ENCODE data around the gene GANAB.

GRCh38 chr11:62605467-62605866 lies 40.9 kb downstream of the GANAB start:
- TF ChIP-seq, protein P1, sequence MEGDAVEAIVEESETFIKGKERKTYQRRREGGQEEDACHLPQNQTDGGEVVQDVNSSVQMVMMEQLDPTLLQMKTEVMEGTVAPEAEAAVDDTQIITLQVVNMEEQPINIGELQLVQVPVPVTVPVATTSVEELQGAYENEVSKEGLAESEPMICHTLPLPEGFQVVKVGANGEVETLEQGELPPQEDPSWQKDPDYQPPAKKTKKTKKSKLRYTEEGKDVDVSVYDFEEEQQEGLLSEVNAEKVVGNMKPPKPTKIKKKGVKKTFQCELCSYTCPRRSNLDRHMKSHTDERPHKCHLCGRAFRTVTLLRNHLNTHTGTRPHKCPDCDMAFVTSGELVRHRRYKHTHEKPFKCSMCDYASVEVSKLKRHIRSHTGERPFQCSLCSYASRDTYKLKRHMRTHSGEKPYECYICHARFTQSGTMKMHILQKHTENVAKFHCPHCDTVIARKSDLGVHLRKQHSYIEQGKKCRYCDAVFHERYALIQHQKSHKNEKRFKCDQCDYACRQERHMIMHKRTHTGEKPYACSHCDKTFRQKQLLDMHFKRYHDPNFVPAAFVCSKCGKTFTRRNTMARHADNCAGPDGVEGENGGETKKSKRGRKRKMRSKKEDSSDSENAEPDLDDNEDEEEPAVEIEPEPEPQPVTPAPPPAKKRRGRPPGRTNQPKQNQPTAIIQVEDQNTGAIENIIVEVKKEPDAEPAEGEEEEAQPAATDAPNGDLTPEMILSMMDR (IDR thresholded peaks at IDR 0.05; ENCODE audit: low read length): no peak
- TF ChIP-seq EZH2 (optimal IDR thresholded peaks at IDR 0.05; ENCODE audit: low read depth, low read length): no peak
- no peak for TF ChIP-seq EZH2phosphoT487 (IDR thresholded peaks at IDR 0.05; ENCODE audit: low read length)
